HG02870 (cell line): Measurements from ENCODE around the gene RABGAP1L.
A peak's percentile ranks its signal among the peaks of the same experiment; 100 is the strongest.

Experiments used
- ATAC-seq: cut with Tn5 transposase; IDR thresholded peaks from one replicate; pipeline ENCODE4 v1.9.1; 2021; ENCODE audit warnings: mild to moderate bottlenecking, moderate library complexity; ENCODE audit not compliant: unreplicated experiment

The RABGAP1L gene

DNA sequence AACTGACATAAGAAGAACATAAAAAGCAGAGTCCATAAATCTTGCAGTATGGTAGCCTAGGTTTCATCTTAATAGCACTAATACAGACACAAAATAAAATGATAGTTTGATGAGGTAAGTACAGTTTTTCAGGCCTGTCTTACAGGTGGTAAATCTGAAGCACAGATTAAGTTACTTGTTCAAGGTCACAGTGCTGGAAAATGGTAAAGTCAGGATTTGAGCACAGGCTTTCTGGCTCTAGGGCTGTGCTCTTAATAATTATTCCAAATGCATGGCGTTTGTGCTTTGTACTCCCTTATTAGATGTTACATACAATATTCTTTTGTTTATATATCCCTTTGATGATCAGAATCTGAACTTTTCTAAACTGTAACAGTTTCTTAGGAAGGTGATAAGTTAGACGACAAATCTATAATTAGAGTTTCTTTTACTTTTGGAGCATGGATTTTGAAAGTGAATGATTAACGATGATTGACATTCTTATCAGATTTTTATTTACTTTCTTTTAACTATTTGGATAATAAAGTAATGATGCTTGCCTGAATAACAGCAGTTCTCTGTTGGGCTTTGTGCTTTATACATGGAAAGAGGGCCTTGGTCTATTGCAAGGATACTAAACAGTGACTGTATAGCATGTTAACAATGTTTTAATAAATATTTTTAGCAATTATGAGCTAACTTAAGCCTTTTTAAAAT lies 738.9 kb downstream of the RABGAP1L start:
- no peak for ATAC-seq

GRCh38 chr1:174900317-174900716 lies 741.0 kb downstream of the RABGAP1L start:
- no peak for ATAC-seq

DNA sequence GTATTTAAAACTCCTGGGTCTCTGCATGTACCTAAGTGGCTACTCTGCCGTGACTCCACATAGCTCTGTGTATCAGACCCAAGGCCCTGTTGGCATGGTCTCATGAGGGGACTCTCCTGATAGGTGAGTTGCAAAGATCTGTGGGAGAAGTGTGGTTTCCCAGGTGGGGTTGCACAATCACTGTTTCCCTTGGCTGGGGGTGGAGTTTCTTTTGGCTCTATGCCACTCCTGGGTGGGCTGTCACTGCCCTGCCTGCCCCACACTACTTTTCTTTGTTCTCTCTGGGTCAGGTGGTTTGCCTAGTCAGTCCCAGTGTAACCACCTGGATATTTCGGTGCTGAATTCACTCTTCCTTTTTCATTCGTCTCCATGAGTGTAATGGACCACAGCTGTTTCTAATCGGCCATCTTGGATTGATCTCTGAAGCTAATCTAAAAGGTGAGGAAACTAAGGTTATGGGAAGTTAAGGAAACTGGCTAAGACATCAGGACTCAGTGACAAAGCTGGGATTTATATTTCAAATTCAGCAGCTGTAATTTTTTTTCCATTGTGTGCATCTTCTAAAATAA lies 743.3 kb downstream of the RABGAP1L start:
- no peak for ATAC-seq

DNA sequence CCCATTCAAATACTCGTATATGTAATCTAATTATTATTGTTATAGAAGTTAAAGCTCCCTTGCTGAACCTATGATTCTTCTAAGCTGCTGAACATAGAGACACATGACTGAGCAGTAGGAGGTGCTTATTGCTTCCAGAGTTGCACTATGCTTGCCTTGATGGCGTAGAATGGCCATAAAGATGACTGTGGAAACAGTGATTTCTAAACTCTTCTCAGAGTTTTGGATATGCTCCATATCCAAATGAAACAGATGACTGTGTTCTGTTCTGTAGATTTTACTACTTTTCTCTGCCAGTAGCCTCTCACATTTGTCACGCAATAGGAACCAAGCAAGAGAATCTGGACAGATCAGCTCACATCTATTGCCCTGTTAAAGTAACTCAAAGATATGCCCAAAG lies 752.3 kb downstream of the RABGAP1L start:
- no peak for ATAC-seq

DNA sequence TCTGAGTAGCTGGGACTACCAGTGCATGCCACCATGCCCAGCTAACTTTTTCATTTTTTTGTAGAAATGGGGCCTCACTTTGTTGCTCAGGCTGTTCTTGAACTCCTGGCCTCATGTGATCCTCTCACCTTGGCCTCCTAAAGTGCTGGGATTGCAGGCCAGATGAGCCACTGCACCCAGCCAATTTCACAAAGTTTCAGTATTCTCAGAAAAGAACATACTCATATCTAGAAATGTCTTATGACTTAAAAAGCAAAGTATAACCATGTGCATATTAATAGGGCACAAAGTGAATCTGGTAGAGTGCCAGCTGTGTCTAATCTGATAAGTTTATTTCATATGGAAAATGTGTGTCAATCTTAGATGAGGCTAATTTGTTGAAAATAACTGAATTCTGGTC lies 752.9 kb downstream of the RABGAP1L start:
- ATAC-seq, result peak; percentile 50

- no peak for ATAC-seq
Observed at GRCh38 chr1:174913225-174913903, 754.0 kb downstream of the RABGAP1L start.

GRCh38 chr1:174914991-174915390 lies 755.7 kb downstream of the RABGAP1L start:
- no peak for ATAC-seq

- ATAC-seq, result no peak
Observed at GRCh38 chr1:174916846-174917245, 757.5 kb downstream of the RABGAP1L start.

DNA sequence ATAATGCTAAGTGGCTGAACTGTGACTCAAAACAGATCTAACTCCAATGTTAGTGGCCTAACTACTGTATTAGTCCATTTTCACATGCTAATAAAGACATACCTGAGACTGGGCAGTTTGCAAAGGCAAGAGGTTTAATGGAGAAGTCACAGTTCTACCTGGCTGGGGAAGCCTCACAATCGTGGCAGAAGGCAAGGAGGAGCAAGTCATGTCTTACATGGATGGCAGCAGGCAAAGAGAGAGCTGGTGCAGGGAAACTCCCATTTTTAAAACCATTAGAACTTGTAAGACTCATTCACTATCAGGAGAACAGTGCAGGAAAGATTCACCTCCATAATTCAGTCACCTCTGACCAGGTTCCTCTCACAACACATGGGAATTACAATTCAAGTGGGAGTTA lies 760.8 kb downstream of the RABGAP1L start:
- ATAC-seq, result no peak

DNA sequence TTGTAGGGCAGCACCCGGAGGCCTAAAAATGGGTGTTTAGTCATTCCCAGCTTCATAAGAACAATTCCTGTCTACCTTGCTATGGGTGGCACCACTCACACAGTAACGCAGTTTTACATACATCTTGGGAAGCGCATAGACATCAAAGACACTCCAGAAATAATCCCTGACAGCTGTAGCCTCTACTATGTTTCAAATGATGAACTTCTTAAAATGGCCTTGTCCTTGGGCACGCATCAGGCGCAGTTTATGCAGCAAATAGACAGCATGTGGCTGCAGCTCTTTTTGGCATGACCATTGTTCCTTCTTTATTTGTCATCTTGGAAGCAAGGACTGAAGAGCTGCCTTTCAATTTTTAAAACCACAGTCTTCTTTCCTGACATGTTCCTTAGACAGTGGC lies 762.8 kb downstream of the RABGAP1L start:
- no peak for ATAC-seq

DNA sequence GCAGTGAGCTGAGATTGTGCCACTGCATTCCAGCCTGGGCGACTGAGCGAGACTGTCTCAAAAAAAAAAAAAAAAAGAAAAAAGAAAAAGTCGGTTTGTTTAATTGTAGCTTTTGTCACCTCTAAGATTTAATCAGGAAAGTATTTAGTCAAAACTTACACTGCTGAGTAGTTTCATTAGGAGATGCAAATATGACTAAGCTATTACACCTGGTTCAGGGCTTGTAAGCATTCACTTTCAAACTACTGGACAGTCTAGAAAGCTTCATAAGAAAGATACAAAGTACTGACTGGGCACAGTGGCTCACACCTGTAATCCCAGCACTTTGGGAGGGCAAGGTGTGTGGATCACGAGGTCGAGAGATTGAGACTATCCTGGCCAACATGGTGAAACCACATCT lies 764.5 kb downstream of the RABGAP1L start:
- no peak for ATAC-seq

- ATAC-seq, result no peak
Observed at GRCh38 chr1:174928541-174928940, 769.2 kb downstream of the RABGAP1L start.

DNA sequence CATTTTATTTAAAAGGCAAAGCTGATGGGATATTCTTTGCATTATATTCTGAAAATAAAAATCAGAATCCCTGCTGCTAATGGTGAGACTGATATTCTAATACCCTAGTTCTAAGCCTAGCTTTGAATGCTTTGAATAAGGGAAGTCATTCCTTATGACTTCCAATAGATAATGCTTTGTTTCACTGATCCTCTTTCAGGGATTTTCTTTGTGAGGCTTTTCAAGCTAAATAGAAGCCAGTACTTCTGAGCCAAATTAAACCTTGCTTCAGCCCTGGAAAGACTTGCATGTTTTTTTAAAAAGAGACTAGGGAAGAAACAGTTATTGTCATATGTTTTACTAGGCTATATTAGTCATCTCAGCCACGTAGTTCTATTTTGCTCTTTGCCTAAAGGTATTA lies 771.9 kb downstream of the RABGAP1L start:
- no peak for ATAC-seq

DNA sequence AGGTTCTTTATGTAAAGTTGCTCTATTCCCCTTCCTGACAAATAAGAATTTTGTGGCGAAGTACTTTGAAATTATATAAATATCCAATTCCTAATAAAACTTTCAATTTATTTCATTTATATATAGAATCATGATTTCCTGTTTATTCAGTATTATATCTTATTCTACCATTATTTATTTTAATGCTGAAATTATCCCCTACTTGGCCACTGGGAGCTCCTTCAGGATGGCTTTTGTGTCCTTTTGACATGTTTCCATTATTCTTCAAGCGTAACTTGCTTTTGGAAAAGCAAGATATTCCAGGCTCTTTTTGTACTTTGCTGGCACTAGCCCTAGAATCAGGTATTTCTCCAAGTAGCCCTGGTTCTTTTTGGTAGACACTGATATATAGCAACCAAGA lies 773.3 kb downstream of the RABGAP1L start:
- ATAC-seq, result no peak

GRCh38 chr1:174935961-174936727 lies 776.8 kb downstream of the RABGAP1L start:
- no peak for ATAC-seq

DNA sequence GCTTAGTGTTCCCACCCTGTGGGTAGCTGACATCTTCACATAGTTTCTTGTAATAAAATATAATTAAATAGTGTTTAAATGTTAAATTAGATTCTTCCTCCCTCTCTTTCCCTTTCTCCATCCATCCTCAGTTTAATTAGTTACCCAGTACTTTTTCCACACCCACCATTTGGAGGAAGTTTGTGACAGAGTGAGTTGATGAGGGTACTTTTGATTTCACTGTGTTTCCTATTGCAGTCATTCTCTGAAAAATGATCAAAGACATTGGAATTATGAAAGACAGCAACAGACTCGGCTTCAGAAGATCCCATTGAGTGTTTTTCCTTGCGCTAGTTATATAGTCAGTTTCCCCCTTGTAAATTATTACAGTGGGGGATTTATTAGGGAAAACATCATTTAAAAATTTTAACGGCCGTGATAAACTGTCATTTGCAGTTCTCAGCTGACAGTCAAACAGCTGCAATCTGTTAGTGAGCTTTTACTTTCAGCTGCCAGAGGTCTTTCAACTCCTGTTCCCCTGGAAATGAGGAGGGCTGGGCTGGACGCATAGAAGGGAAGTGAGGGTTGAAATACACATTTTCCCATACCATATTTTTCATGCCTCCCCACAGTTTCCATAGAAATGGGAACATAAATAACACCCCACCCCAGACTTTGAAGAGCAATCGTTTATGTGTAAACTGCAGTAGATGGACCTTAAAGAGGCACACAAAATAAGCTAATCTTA lies 779.1 kb downstream of the RABGAP1L start:
- no peak for ATAC-seq

GRCh38 chr1:174939775-174940545 lies 780.6 kb downstream of the RABGAP1L start:
- ATAC-seq, result no peak

GRCh38 chr1:174940646-174941175 lies 781.4 kb downstream of the RABGAP1L start:
- no peak for ATAC-seq

DNA sequence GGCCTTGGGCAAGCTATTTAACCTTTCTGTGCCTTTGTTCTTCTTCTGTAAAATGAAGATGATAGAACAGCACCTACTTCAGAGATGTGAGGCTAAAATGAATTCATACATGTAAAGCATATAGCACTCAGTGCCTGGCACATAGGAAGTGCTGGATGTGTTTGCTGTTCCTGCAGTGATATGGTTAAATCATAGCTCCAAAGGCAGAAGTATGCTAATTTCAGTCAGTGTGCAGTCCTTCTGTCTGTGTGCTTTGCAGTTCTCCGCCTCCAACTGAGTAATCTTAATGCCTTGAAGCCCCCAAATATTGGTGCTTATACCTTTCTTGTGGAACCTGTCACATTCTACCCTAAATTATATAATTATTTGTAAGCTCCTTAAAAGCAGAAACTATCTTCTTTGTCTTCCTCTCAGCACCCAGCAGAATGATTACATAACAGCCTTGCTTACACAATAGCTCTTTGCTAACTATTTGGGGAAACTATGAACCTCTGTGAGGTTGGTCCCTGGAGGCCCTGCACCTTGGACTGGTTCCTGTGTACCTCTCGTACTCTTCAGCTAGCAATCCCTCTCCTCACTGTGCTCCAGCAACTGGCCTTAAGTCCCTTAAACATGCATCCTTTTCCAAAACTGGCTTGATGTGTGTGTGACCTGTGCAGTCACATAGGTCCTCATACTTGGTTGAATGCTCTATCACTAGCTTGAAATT lies 783.4 kb downstream of the RABGAP1L start:
- no peak for ATAC-seq
